A549 (cell line): ENCODE data around the gene POMGNT2. TPM values are rescaled to one million over a fixed set of nuclear protein-coding genes. Genes with fewer than 3 reads are reported as not detected.
"Not testable (repeated sequence)": the region's sequence is repeated elsewhere in the genome, so short reads cannot be mapped to it uniquely, and the experiment has no call there.

ENCODE experiments used
- ATAC-seq, 2 experiments: fragments of 200-7000 bp in 1 of 2; fragments of >200 bp in 1 of 2; cut with Nextera tagmentation in 1 of 2; cut with Tn5 transposase in 1 of 2; 3 replicates each; pipeline versions ENCODE4 v1.8.0 to v1.9.1; 2018 to 2020; ENCODE audit warnings: mild to moderate bottlenecking in 1 of 2, moderate library complexity in 1 of 2
- CTCF ChIA-PET: fragments of 300-600 bp; sonication (Branson Sonifier 250); formaldehyde crosslinking; extraction: SDS; loops from one replicate; lab custom pipeline; 2021; ENCODE audit warnings: antibody characterized with exemption, inconsistent platforms; lab: Yijun Ruan, JAX
- POLR2A ChIA-PET: fragments of 350-600 bp; formaldehyde crosslinking; extraction: SDS; loops from one replicate; lab custom pipeline; 2021; ENCODE audit warnings: antibody characterized with exemption, inconsistent platforms; lab: Yijun Ruan, JAX
- DNase-seq, 2 experiments: peaks; one replicate each; pipeline versions ENCODE4 v3.0.0 to v3.0.0-alpha.2; 2011 to 2016; ENCODE audit warnings: low read depth in 1 of 2, low spot score in 1 of 2
- FAIRE-seq: peaks from 2 replicates; lab custom pipeline; 2011; peaks lifted over from hg19 to GRCh38; lab: Jason Lieb, UNC
- H3K27ac ChIP-seq, 2 experiments: fragments of >200 bp; sonication (Bioruptor Twin); formaldehyde crosslinking; 3 replicates each; pipeline ENCODE4 v1.5.1; 2016 to 2017
- H3K4me1 ChIP-seq: fragments of >200 bp; sonication (Bioruptor Twin); formaldehyde crosslinking; 3 replicates; pipeline ENCODE4 v1.6.1; 2016
- H3K4me2 ChIP-seq: fragments of >200 bp; sonication (Bioruptor Twin); formaldehyde crosslinking; 3 replicates; pipeline ENCODE4 v1.6.1; 2016
- H3K4me3 ChIP-seq: fragments of >200 bp; sonication (Bioruptor Twin); formaldehyde crosslinking; 3 replicates; pipeline ENCODE4 v1.5.1; 2016
- H3K9me3 ChIP-seq: fragments of >200 bp; sonication (Bioruptor Twin); formaldehyde crosslinking; 3 replicates; pipeline ENCODE4 v1.6.1; 2016
- BHLHE40 ChIP-seq: IDR thresholded peaks from 2 replicates; pipeline ENCODE4 v1.6.1; 2012; ENCODE audit warnings: low read depth, low read length, inconsistent platforms
- CTCF ChIP-seq: fragments of >200 bp; sonication (Bioruptor Twin); formaldehyde crosslinking; IDR thresholded peaks from 3 replicates; pipeline ENCODE4 v1.5.1; 2016
- EHMT2 ChIP-seq: fragments of 200-600 bp; sonication (generic); IDR thresholded peaks from 2 replicates; pipeline ENCODE4 v1.6.1; 2016; ENCODE audit warnings: antibody characterized with exemption, low read depth, mild to moderate bottlenecking, moderate library complexity
- EP300 ChIP-seq, 2 experiments: fragments of >200 bp; sonication (Bioruptor Twin); formaldehyde crosslinking; IDR thresholded peaks; 2 replicates in 1 of 2; 3 replicates in 1 of 2; pipeline ENCODE4 v1.6.1; 2016 to 2017
- FOSL2 ChIP-seq, 2 experiments: fragments of 450-650 bp in 1 of 2; fragments of >200 bp in 1 of 2; sonication (Bioruptor Twin) in 1 of 2; formaldehyde crosslinking; IDR thresholded peaks; 2 replicates each; pipeline versions ENCODE4 v1.5.0 to v1.6.1; 2016 to 2020; ENCODE audit warnings: mild to moderate bottlenecking in 1 of 2, moderate library complexity in 1 of 2
- HDAC2 ChIP-seq: fragments of 200-600 bp; sonication (generic); IDR thresholded peaks from 2 replicates; pipeline ENCODE4 v1.6.1; 2016
- HOXA7 ChIP-seq: fragments of 250-450 bp; sonication (Bioruptor Pico); IDR thresholded peaks from 2 replicates; pipeline ENCODE4 v1.5.0; 2020; ENCODE audit warnings: mild to moderate bottlenecking, moderate library complexity
- HOXB5 ChIP-seq: fragments of 250-450 bp; sonication (Bioruptor Pico); IDR thresholded peaks from 2 replicates; pipeline ENCODE4 v1.5.0; 2020; ENCODE audit warnings: mild to moderate bottlenecking, moderate library complexity
- MAFK ChIP-seq: fragments of 450-650 bp; IDR thresholded peaks from 2 replicates; pipeline ENCODE4 v1.6.1; 2014; ENCODE audit not compliant: partially characterized antibody
- MYC ChIP-seq: IDR thresholded peaks from 2 replicates; pipeline ENCODE4 v1.6.1; 2012; ENCODE audit warnings: mild to moderate bottlenecking, inconsistent platforms, low read length, improper control_type of control experiment, borderline replicate concordance
- NPAS2 ChIP-seq: fragments of 250-450 bp; sonication (Bioruptor Pico); IDR thresholded peaks from 2 replicates; pipeline ENCODE4 v1.8.0; 2022; ENCODE audit warnings: mild to moderate bottlenecking, moderate library complexity, borderline replicate concordance
- PHF8 ChIP-seq: fragments of 200-600 bp; sonication (generic); IDR thresholded peaks from 2 replicates; pipeline ENCODE4 v1.6.1; 2016; ENCODE audit warnings: low read depth, mild to moderate bottlenecking, antibody characterized with exemption, moderate library complexity, borderline replicate concordance
- RAD21 ChIP-seq, 2 experiments: fragments of >200 bp in 1 of 2; sonication (Bioruptor Twin) in 1 of 2; formaldehyde crosslinking in 1 of 2; IDR thresholded peaks in 1 of 2; conservative IDR thresholded peaks in 1 of 2; 2 replicates in 1 of 2; 3 replicates in 1 of 2; pipeline ENCODE4 v1.6.1; 2012 to 2018; ENCODE audit warnings: inconsistent platforms in 1 of 2
- REST ChIP-seq: fragments of 200-600 bp; sonication (generic); IDR thresholded peaks from 2 replicates; pipeline ENCODE4 v1.6.1; 2016; ENCODE audit warnings: antibody characterized with exemption, mild to moderate bottlenecking, moderate library complexity
- SREBF2 ChIP-seq: fragments of 450-650 bp; IDR thresholded peaks from 2 replicates; pipeline ENCODE4 v1.6.1; 2014; ENCODE audit warnings: mild to moderate bottlenecking, moderate library complexity
- ZNF302 ChIP-seq: fragments of 250-450 bp; sonication (Bioruptor Pico); IDR thresholded peaks from 2 replicates; pipeline ENCODE4 v1.9.0; 2021; ENCODE audit warnings: inconsistent platforms, mild to moderate bottlenecking, moderate library complexity
- WGBS: methylation state at CpG from one replicate; pipeline ENCODE4 v1.1.6; 2017; ENCODE audit errors: missing lambda C conversion rate; 5-methylcytosine and 5-hydroxymethylcytosine counted together
- polyA plus RNA-seq, 4 experiments: library from polyadenylated mRNA; depleted of rRNA in 3 of 4; stranded (reverse); fragments of >200 nt; fragmentation: RNase III in 1 of 4; extraction: RNeasy Plus Mini Kit Qiagen cat#74134 plus additional on column Dnase treatment in 1 of 4; gene quantifications; 2 replicates in 3 of 4; 3 replicates in 1 of 4; pipeline ENCODE4 v1.2.3, GENCODE V29; 2011 to 2017

The POMGNT2 gene
- polyA plus RNA-seq, 2 of the 4 experiments (the other 2 are of a cell fraction) = 7.9 to 9.6 TPM

- no peak for TF ChIP-seq PHF8
- TF ChIP-seq HDAC2 = no peak
- TF ChIP-seq MYC = no peak
- peak; percentile 21; the same call in 2 of the 3 replicates for TF ChIP-seq CTCF
- TF ChIP-seq, all 56 proteins: peak for 1
- ChIA-PET POLR2A (no interaction called here), CTCF (interaction anchor here (1.2 kb wide), 1 partner anchor 32 kb away, joined by 3 read pairs; no protein-coding TSS in a partner anchor)
- H3K9me3 ChIP-seq = no peaks in the 10 kb centered on the region
- no peaks in the 10 kb centered on the region for H3K4me1 ChIP-seq
- no peak for DNase-seq
- no peak overlapping the region for H3K27ac ChIP-seq
- 46% methylated on average over 7 of the region's 7 CpGs for WGBS
- H3K4me2 ChIP-seq = no peak overlapping the region
- H3K4me3 ChIP-seq = no peak overlapping the region
- no peak for FAIRE-seq
- ATAC-seq = no peak
Measured at GRCh38 chr3:43071313-43071893, 34.5 kb downstream of the POMGNT2 start.

- WGBS = 53% methylated on average over 4 of the region's 5 CpGs
- not testable (repeated sequence) for ATAC-seq
Measured at GRCh38 chr3:43070670-43071069, 35.2 kb downstream of the POMGNT2 start.

GRCh38 chr3:43063114-43063513 lies 42.8 kb downstream of the POMGNT2 start:
- FAIRE-seq (no peak), DNase-seq (no peak), ATAC-seq (no peak)
- Histone ChIP-seq H3K9me3 (no peaks in the 10 kb centered on the region), H3K4me3 (no peak overlapping the region), H3K4me2 (no peak overlapping the region), H3K27ac (no peak overlapping the region), H3K4me1 (no peaks in the 10 kb centered on the region)
- WGBS = 70% methylated on average over 4 of the region's 5 CpGs
- ChIA-PET CTCF (no interaction called here), POLR2A (no interaction called here)
- TF ChIP-seq HDAC2 = no peak
- TF ChIP-seq MAFK = no peak
- TF ChIP-seq REST = no peak
- no peak for TF ChIP-seq FOSL2 (IDR thresholded peaks at IDR 0.05)
- no peak for TF ChIP-seq FOSL2 (CRISPR knock-in tag; IDR thresholded peaks at IDR 0.05)
- no peak for TF ChIP-seq ZNF302 (CRISPR knock-in tag)
- no peak for TF ChIP-seq EHMT2
- no peak for TF ChIP-seq HOXA7 (CRISPR knock-in tag)
- TF ChIP-seq MYC = no peak
- TF ChIP-seq EP300 (IDR thresholded peaks at IDR 0.05) = no peak
- no peak for TF ChIP-seq RAD21 (conservative IDR thresholded peaks at IDR 0.05 in 1 of 2, IDR thresholded peaks at IDR 0.05 in 1 of 2)
- no peak for TF ChIP-seq SREBF2
- TF ChIP-seq NPAS2 = no peak
- no peak for TF ChIP-seq BHLHE40
- TF ChIP-seq HOXB5 (CRISPR knock-in tag) = no peak

More at GRCh38 chr3:43070670-43071069, 35.2 kb downstream of the POMGNT2 start:
- CTCF ChIA-PET = interaction anchor here (1.2 kb wide), 1 partner anchor 33 kb away, joined by 3 read pairs; no protein-coding TSS in a partner anchor
- H3K4me3 ChIP-seq, FAIRE-seq, POLR2A ChIA-PET, H3K4me1 ChIP-seq, H3K4me2 ChIP-seq, DNase-seq, H3K27ac ChIP-seq, H3K9me3 ChIP-seq: not testable (repeated sequence)
